Measurements from ENCODE around the gene PRG3. TPM values are rescaled to one million over a fixed set of nuclear protein-coding genes. Genes with fewer than 3 reads are reported as not detected.

The PRG3 gene
- total and polyA plus RNA-seq, 2 of the 4 experiments (the other 2 are of a cell fraction), result not detected

DNA sequence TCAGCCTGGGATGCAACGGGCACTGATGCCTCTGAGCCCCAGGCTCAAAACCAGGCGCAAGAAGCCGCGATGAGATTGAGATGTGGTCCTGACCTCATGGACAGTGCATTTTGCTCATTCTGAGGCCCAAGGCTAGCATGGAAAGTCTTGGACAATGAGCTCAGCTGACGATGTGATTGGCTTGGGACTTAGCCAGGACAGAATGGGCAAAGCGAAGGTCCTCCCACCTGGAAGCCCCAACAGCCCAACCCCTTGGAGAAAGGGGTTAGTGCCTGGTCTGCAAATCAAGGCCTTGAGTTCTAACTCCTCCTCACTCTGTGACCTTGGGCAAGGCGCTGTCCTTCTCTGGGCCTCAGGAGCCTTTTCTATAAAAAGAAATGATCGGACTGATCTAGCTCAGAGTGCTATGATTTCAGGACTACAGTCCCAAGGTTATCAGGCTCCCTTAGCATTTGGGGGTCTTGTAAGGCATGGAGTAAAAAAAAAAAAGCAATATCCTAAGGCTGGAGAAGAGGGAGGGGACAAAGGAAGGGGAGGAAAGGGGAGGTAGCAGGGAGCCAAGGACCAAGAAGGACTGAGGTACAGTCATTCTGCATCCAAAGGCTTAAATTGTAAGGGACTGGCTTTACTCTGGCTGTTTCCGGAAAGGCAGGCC, 43.3 kb upstream of the PRG3 start:
- POLR2A ChIA-PET (ENCODE audit: unreplicated experiment), result interaction anchor here (0.6 to 0.7 kb wide), 2 partner anchors 24 to 417 kb away, joined by 4 read pairs; no protein-coding TSS in a partner anchor
- 100% methylated on average over 2 of the region's 9 CpGs; no CpG with 5 or more reads in 1 of the 2 experiments for WGBS, 2 experiments (ENCODE audit: extremely low coverage in 2 of 2, insufficient read length in 1 of 2)
- no peak for TF ChIP-seq RCOR1 (IDR thresholded peaks at IDR 0.05; ENCODE audit: insufficient replicate concordance, low read length)
- TF ChIP-seq, protein P1, sequence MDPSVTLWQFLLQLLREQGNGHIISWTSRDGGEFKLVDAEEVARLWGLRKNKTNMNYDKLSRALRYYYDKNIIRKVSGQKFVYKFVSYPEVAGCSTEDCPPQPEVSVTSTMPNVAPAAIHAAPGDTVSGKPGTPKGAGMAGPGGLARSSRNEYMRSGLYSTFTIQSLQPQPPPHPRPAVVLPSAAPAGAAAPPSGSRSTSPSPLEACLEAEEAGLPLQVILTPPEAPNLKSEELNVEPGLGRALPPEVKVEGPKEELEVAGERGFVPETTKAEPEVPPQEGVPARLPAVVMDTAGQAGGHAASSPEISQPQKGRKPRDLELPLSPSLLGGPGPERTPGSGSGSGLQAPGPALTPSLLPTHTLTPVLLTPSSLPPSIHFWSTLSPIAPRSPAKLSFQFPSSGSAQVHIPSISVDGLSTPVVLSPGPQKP (IDR thresholded peaks at IDR 0.05; ENCODE audit: borderline replicate concordance, low read depth, low read length), result no peak
- H3K79me1 ChIP-seq (ENCODE audit: low read depth in 1 of 2, low read length in 2 of 2), result peaks cover 6 to 23% of the 10 kb centered on the region in 2 experiments; a peak in 3 of 4 replicates
- in situ Hi-C loops (cut with MboI; ENCODE audit: low sequenced_read_pairs), result no loop called here
- H2BK20ac ChIP-seq (ENCODE audit: low read depth, low read length), result peak overlapping the region; percentile 23; the same call in 1 of the 2 replicates
- no peak overlapping the region for H4K5ac ChIP-seq (ENCODE audit: low read depth, low read length)
- no peak overlapping the region for H4K91ac ChIP-seq (ENCODE audit: insufficient read depth, low read depth, low read length)
- H3K27ac ChIP-seq (ENCODE audit: insufficient read depth, low read length), result no peak overlapping the region
- peak overlapping the region; percentile 3; the same call in 1 of the 2 replicates for H3K4ac ChIP-seq (ENCODE audit: low read depth, low read length)
- no TSS peak for BruUV-seq (replicated peaks)
- peak overlapping the region; percentile 80 for H2AFZ ChIP-seq (replicated peaks; ENCODE audit: low read length, poor library complexity)
- H2BK15ac ChIP-seq (ENCODE audit: low read depth, low read length), result 0 out of 3 replicates have a peak overlapping the region, but pooled peaks have one; percentile 37
- no peak for ATAC-seq (ENCODE audit: low read depth)
- 0 out of 2 replicates have a peak, but pooled peaks cover 4% of the 10 kb centered on the region for H4K20me1 ChIP-seq (ENCODE audit: insufficient read depth, low read length)
- H3K23ac ChIP-seq (ENCODE audit: low read depth, low read length), result no peak overlapping the region
- H3K18ac ChIP-seq (ENCODE audit: low read depth, low read length), result no peak overlapping the region
- H3K4me3 ChIP-seq (ENCODE audit: insufficient read depth, low read depth, low read length), result no peak overlapping the region
- no peak for DNase-seq
- H4K8ac ChIP-seq (ENCODE audit: low read depth in 2 of 2, low read length in 2 of 2), result peak overlapping the region in 1 of 2 experiments; percentile 42; a peak in 2 of 4 replicates
- no peaks in the 10 kb centered on the region for H3K27me3 ChIP-seq (ENCODE audit: control insufficient read depth, insufficient read depth, low read length)
- peaks cover 18% of the 10 kb centered on the region for H3K9me1 ChIP-seq (ENCODE audit: insufficient read depth, low read length)
- intact Hi-C loops (cut with micrococcal nuclease), result no loop called here
- H3K9me3 ChIP-seq (ENCODE audit: control insufficient read depth, insufficient read depth, low read length), result no peaks in the 10 kb centered on the region
- H3K4me2 ChIP-seq (ENCODE audit: low read depth, low read length), result no peak overlapping the region
- no peak overlapping the region for H2BK5ac ChIP-seq (ENCODE audit: low read depth, low read length, poor library complexity, severe bottlenecking)
- dilution Hi-C loops (cut with HindIII; ENCODE audit: low sequenced_read_pairs, unreplicated experiment), result no loop called here
- CTCF ChIA-PET, result no interaction called here
- H3K4me1 ChIP-seq (ENCODE audit: control insufficient read depth, insufficient read depth, low read length), result peaks cover 31% of the 10 kb centered on the region
- H3K56ac ChIP-seq (ENCODE audit: extremely low read depth, insufficient read depth, low read length), result no peak overlapping the region
- peaks cover 6% of the 10 kb centered on the region; the same call in 1 of the 2 replicates for H3K36me3 ChIP-seq (ENCODE audit: control insufficient read depth, insufficient read depth, low read length)
- peak overlapping the region; percentile 91 for H2AK5ac ChIP-seq (ENCODE audit: low read depth, low read length)
- no peak overlapping the region for H3K9ac ChIP-seq (ENCODE audit: low read depth, low read length)
- no peak overlapping the region for H3K14ac ChIP-seq (replicated peaks; ENCODE audit: low read depth, low read length)
- peak overlapping the region; percentile 32; the same call in 1 of the 2 replicates for H2BK120ac ChIP-seq (ENCODE audit: low read depth, low read length)
- H2AK9ac ChIP-seq (replicated peaks; ENCODE audit: low read depth, low read length, poor library complexity), result peak overlapping the region; percentile 88

All from IMR-90 (cell line).